ENCODE data around the gene PHOSPHO1.

DNA sequence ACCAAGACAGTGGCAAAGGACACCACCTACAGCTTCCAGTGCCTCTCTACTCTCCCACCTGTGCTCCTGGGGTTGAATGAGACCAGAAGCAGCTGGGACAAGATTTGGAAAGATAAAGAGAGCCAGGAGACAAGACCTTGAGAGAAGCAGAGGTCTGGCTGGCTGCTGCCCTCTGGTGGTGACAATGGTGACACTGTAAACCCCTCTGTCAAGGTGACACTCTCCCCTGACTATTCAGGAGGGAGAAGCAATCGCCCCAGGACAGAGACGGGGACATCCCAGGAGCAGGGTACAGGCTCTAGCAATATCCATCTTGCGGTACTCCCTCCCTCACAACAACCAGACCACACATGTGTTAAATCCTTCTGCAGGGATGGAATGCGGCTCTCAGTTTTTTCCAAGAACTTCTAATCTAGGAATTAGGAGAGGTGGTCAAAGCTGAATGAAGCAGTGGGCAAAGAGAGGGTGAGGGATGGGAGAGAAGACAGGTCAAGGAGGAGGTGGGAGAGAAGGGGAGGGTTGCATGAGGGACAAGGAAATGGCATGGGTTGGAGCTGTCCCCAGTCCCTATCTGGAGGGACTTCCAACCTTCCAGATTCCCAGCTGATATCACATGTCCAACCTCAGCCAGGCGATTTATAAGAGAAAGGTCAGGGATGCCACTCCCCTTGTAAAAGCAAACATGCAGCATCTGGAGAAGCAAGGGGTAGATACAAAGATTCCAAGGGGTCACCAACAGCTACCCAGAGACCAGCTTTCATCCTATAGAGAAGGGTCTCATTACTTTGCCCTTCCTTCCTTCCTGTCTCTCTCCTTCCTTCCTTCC is 2.9 kb downstream of the PHOSPHO1 start:
- TF ChIP-seq, protein P1, sequence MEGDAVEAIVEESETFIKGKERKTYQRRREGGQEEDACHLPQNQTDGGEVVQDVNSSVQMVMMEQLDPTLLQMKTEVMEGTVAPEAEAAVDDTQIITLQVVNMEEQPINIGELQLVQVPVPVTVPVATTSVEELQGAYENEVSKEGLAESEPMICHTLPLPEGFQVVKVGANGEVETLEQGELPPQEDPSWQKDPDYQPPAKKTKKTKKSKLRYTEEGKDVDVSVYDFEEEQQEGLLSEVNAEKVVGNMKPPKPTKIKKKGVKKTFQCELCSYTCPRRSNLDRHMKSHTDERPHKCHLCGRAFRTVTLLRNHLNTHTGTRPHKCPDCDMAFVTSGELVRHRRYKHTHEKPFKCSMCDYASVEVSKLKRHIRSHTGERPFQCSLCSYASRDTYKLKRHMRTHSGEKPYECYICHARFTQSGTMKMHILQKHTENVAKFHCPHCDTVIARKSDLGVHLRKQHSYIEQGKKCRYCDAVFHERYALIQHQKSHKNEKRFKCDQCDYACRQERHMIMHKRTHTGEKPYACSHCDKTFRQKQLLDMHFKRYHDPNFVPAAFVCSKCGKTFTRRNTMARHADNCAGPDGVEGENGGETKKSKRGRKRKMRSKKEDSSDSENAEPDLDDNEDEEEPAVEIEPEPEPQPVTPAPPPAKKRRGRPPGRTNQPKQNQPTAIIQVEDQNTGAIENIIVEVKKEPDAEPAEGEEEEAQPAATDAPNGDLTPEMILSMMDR (IDR thresholded peaks at IDR 0.05; ENCODE audit: insufficient read depth, low read length), result peak; percentile 86
- TF ChIP-seq GABPA (IDR thresholded peaks at IDR 0.05; ENCODE audit: low read depth), result no peak
